Stimulated activated CD4-positive, alpha-beta T cell treated with anti-CD3 and anti-CD28 coated beads, TNF-alpha, amount 100 ng/mL, for 48 hours (primary cell): ENCODE data around the gene ZNG1F.
"Not testable (repeated sequence)": the region's sequence is repeated elsewhere in the genome, so short reads cannot be mapped to it uniquely, and the experiment has no call there.

Experiments
- DNase-seq, 3 donors: peaks; one replicate each; pipeline ENCODE4 v3.0.0-alpha.2; 2020; ENCODE audit warnings: low read depth in 3 of 3

ZNG1F gene

GRCh38 chr9:41189217-41189616, at the start of gene ZNG1F:
Gene ZNG1F (minus strand): TSS chr9:41189317. CDS start chr9:41189258, 59 bp downstream.
- not testable (repeated sequence) for DNase-seq

- not testable (repeated sequence) for DNase-seq
Observed at GRCh38 chr9:41237110-41237749, 48.1 kb upstream of the ZNG1F start.

- not testable (repeated sequence) for DNase-seq
Observed at GRCh38 chr9:41236486-41237109, 47.5 kb upstream of the ZNG1F start.

GRCh38 chr9:41234811-41235805, 46.0 kb upstream of the ZNG1F start:
- DNase-seq = not testable (repeated sequence)

- DNase-seq = not testable (repeated sequence)
Observed at GRCh38 chr9:41234221-41234620, 45.1 kb upstream of the ZNG1F start.

- DNase-seq = not testable (repeated sequence)
Observed at GRCh38 chr9:41232326-41232725, 43.2 kb upstream of the ZNG1F start.

- not testable (repeated sequence) for DNase-seq
Observed at GRCh38 chr9:41230418-41230817, 41.3 kb upstream of the ZNG1F start.

GRCh38 chr9:41229408-41230401, 40.6 kb upstream of the ZNG1F start:
- DNase-seq = no peak

GRCh38 chr9:41219831-41220230, 30.7 kb upstream of the ZNG1F start:
- DNase-seq = not testable (repeated sequence)

- not testable (repeated sequence) for DNase-seq
Observed at GRCh38 chr9:41188439-41188838, 678 bp downstream of the ZNG1F start.

GRCh38 chr9:41174994-41175393, 14.1 kb downstream of the ZNG1F start:
- not testable (repeated sequence) for DNase-seq

GRCh38 chr9:41150116-41150515, 39.0 kb downstream of the ZNG1F start:
- not testable (repeated sequence) for DNase-seq

- DNase-seq = not testable (repeated sequence)
Observed at GRCh38 chr9:41141878-41142277, 47.2 kb downstream of the ZNG1F start.

GRCh38 chr9:41128581-41128980, 60.5 kb downstream of the ZNG1F start, which contains the start of gene FOXD4L6:
Gene FOXD4L6 (minus strand): TSS chr9:41128681. CDS start chr9:41128383, 298 bp downstream.
- DNase-seq = not testable (repeated sequence)

- DNase-seq = not testable (repeated sequence)
Observed at GRCh38 chr9:41126746-41127446, 62.2 kb downstream of the ZNG1F start.

GRCh38 chr9:41125936-41126335, 63.2 kb downstream of the ZNG1F start:
- not testable (repeated sequence) for DNase-seq

- not testable (repeated sequence) for DNase-seq
Observed at GRCh38 chr9:41125109-41125658, 63.9 kb downstream of the ZNG1F start.

GRCh38 chr9:41124250-41125108, 64.6 kb downstream of the ZNG1F start:
- DNase-seq = not testable (repeated sequence)

- not testable (repeated sequence) for DNase-seq
Observed at GRCh38 chr9:41123812-41124211, 65.3 kb downstream of the ZNG1F start.
